Fibroblast of lung (primary cell): ENCODE measurements around the gene GPRIN2. TPM values are rescaled to one million over a fixed set of nuclear protein-coding genes. Genes with fewer than 3 reads are reported as not detected.
"Not testable (repeated sequence)": the region's sequence is repeated elsewhere in the genome, so short reads cannot be mapped to it uniquely, and the experiment has no call there.

Source experiments
- DNase-seq, 2 donors: peaks; one replicate each; pipeline versions ENCODE4 v3.0.0 to v3.0.0-alpha.2; 2010; ENCODE audit warnings: low read depth in 2 of 2
- H2AFZ ChIP-seq: 2 replicates; pipeline ENCODE4 v1.5.1; 2012; ENCODE audit warnings: low read length, control low read depth, inconsistent platforms
- H3K27ac ChIP-seq: 2 replicates; pipeline ENCODE4 v1.5.1; 2011; ENCODE audit warnings: low read length, control low read depth; ENCODE audit not compliant: insufficient read depth
- H3K27me3 ChIP-seq: 2 replicates; pipeline ENCODE4 v1.5.1; 2011; ENCODE audit warnings: mild to moderate bottlenecking, low read length; ENCODE audit not compliant: control insufficient read depth, insufficient read depth
- H3K36me3 ChIP-seq: 2 replicates; pipeline ENCODE4 v1.5.1; 2011; ENCODE audit warnings: low read length; ENCODE audit not compliant: control insufficient read depth, insufficient read depth
- H3K4me1 ChIP-seq: 2 replicates; pipeline ENCODE4 v1.5.1; 2011; ENCODE audit warnings: low read length; ENCODE audit not compliant: control insufficient read depth, insufficient read depth; ENCODE audit errors: extremely low read depth
- H3K4me2 ChIP-seq: 2 replicates; pipeline ENCODE4 v1.5.1; 2011; ENCODE audit warnings: low read length, control low read depth; ENCODE audit not compliant: insufficient read depth; ENCODE audit errors: extremely low read depth
- H3K4me3 ChIP-seq, 4 experiments: fragments of 200-600 bp in 1 of 4; sonication (generic) in 1 of 4; replicated peaks in 1 of 4; 2 replicates each; pipeline ENCODE4 v1.5.1; 2011 to 2016; ENCODE audit warnings: low read length in 4 of 4, low read depth in 3 of 4, mild to moderate bottlenecking in 3 of 4, control low read depth in 2 of 4, inconsistent platforms in 1 of 4, mixed read lengths in 1 of 4; ENCODE audit not compliant: insufficient read depth in 1 of 4; ENCODE audit errors: control extremely low read depth in 1 of 4
- H3K79me2 ChIP-seq: 2 replicates; pipeline ENCODE4 v1.5.1; 2012; ENCODE audit warnings: mild to moderate bottlenecking, low read length, inconsistent platforms; ENCODE audit not compliant: control insufficient read depth, insufficient read depth
- H3K9ac ChIP-seq: 2 replicates; pipeline ENCODE4 v1.5.1; 2011; ENCODE audit warnings: mild to moderate bottlenecking, low read length, control low read depth; ENCODE audit not compliant: insufficient read depth
- H3K9me3 ChIP-seq: 2 replicates; pipeline ENCODE4 v1.5.1; 2012; ENCODE audit warnings: low read depth, low read length; ENCODE audit not compliant: control insufficient read depth, insufficient read depth
- H4K20me1 ChIP-seq: 2 replicates; pipeline ENCODE4 v1.5.1; 2011; ENCODE audit warnings: low read length; ENCODE audit not compliant: control insufficient read depth, insufficient read depth; ENCODE audit errors: extremely low read depth
- CTCF ChIP-seq, 2 donors: IDR thresholded peaks in 1 of 2; conservative IDR thresholded peaks in 1 of 2; 1 replicate in 1 of 2; 2 replicates in 1 of 2; pipeline ENCODE4 v1.5.1; 2011 to 2012; ENCODE audit warnings: low read length in 2 of 2, control low read depth in 1 of 2, inconsistent platforms in 1 of 2, low read depth in 1 of 2, mild to moderate bottlenecking in 1 of 2
- EZH2 ChIP-seq: IDR thresholded peaks from 2 replicates; pipeline ENCODE4 v1.5.1; 2012; ENCODE audit warnings: low read length, control low read depth, mild to moderate bottlenecking; ENCODE audit errors: missing control alignments
- polyA minus RNA-seq: library from RNA; depleted of rRNA, polyadenylated mRNA; stranded (reverse); fragments of >200 nt; gene quantifications from 2 replicates; pipeline ENCODE4 v1.2.3, GENCODE V29; 2011; ENCODE audit warnings: low replicate concordance
- polyA plus RNA-seq, 2 donors: library from polyadenylated mRNA; depleted of rRNA in 1 of 2; stranded (reverse) in 1 of 2; unstranded in 1 of 2; fragments of >200 nt; gene quantifications; 2 replicates each; pipeline ENCODE4 v1.2.1, GENCODE V29; 2011 to 2012; ENCODE audit warnings: missing spikeins in 1 of 2
- total RNA-seq: library from RNA; depleted of rRNA; stranded (reverse); fragments of >200 nt; gene quantifications from 2 replicates; pipeline ENCODE4 v1.2.1, GENCODE V29; 2014

Gene GPRIN2
- total RNA-seq (not detected in 2 replicates), polyA plus RNA-seq (not detected in 2 replicates), polyA minus RNA-seq (not detected in 2 replicates)
- not detected in 2 replicates for polyA plus RNA-seq (2012)

DNA sequence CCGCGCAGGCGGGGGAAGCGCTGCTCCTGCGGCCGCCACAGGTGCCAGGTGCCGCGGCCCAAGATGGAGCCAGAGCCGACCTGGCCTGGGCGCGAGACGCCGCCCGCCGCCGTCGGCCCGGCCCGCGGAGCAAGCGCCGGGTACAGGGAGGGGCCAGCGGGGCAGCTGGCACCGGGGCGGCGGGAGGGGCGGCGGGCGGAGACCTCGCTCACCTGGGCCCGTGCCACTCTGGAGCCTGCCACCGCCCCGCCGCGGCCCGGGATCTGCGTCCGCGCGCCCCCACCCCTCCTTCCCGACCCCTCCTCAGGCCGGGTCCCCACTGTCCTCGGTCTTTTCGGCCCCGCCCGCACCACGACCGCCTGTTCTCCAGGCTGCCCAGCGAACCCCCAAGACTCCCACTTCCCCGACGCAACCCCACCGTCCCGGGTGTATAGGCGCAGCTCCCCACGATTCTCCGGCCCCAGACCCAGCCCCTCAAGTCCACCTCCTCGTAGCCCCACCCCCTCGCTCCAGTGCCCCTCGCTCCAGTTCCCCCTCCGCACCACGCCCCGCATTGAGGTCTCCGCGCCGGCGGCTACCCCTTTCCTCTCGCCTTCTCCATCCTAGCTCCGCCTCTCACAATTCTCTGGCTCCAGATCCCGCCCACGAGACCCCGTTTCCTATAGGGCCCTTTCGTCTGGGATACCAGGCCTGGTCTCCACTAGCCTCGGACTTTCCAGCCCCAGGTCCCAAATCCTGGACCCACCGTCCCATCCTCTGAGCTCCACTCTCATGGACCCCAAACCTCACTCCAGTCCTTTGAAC is at the start of gene GPRIN2:
GPRIN2 (minus strand) TSS at position 144 of the 804 bp plus-strand sequence. CDS start 5,922 bp downstream, outside the sequence.
- DNase-seq = no peak
- peaks cover 66% of the 10 kb centered on the region for H3K27me3 ChIP-seq

GRCh38 chr10:46600516-46600915 is 44.1 kb upstream of the GPRIN2 start:
- H4K20me1 ChIP-seq, H2AFZ ChIP-seq, H3K27ac ChIP-seq, DNase-seq, H3K79me2 ChIP-seq, H3K9me3 ChIP-seq, H3K9ac ChIP-seq, H3K4me3 ChIP-seq, H3K36me3 ChIP-seq, H3K4me2 ChIP-seq, H3K4me1 ChIP-seq, H3K27me3 ChIP-seq: not testable (repeated sequence)

More for the DNA sequence above, at the start of gene GPRIN2:
- Histone ChIP-seq H2AFZ (no peak within 1 kb of the TSS), H3K4me1 (no peaks in the 10 kb centered on the region), H4K20me1 (no peaks in the 10 kb centered on the region), H3K9me3 (no peaks in the 10 kb centered on the region), H3K27ac (no peak within 1 kb of the TSS), H3K9ac (no peak within 1 kb of the TSS), H3K4me2 (no peak within 1 kb of the TSS), H3K4me3 (no peak within 1 kb of the TSS), H3K79me2 (no peaks in the 10 kb centered on the region), H3K36me3 (no peaks in the 10 kb centered on the region)
- TF ChIP-seq EZH2 (peak; percentile 51), CTCF (conservative IDR thresholded peaks at IDR 0.05 in 1 of 2, IDR thresholded peaks at IDR 0.05 in 1 of 2; ENCODE audit: low read depth in 1 of 2, low read length in 2 of 2) (no peak)

DNA sequence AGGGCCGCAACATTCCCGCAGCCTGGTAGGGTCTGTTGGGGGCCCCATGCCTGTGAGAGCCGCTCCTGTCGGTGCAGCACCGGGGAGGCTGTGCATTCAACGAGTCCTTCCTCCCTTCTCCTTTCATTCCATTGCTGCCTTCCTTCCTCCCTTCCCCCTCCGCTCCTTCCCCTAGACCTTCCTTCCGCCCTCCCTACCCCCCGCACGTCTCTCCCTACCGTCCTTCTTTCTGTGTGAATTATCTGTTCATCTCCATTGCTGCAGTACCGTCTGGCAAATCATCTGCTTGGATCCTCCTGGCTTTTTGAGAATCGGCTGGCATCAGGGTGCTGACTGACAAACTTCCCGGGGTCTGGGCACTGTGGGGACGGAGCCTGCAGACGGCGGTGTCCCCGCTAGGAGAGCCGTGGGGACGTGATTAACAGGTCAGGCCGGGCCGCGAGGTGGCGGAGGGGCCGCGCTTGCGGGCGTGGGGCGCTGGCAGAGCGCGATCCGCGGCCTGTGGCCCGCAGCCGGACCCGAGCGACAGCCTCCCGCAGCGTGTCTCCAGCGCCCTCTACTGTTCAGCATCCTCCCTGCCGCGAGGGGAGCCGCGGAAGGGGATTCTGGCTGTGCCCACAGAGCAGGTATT is 41.3 kb upstream of the GPRIN2 start:
- H3K9ac ChIP-seq, DNase-seq, H4K20me1 ChIP-seq, H3K79me2 ChIP-seq, H3K27ac ChIP-seq, H3K27me3 ChIP-seq, H3K36me3 ChIP-seq, H3K4me2 ChIP-seq, H3K9me3 ChIP-seq, H3K4me1 ChIP-seq, H2AFZ ChIP-seq: not testable (repeated sequence)
- peak overlapping the region in 2 of 4 experiments; percentile 24 to 45 for H3K4me3 ChIP-seq

- DNase-seq, H3K9ac ChIP-seq, H3K27me3 ChIP-seq, H3K36me3 ChIP-seq, H3K79me2 ChIP-seq, H2AFZ ChIP-seq, H4K20me1 ChIP-seq, H3K4me3 ChIP-seq, H3K27ac ChIP-seq, H3K4me1 ChIP-seq, H3K4me2 ChIP-seq, H3K9me3 ChIP-seq: not testable (repeated sequence)
Observed at GRCh38 chr10:46596570-46596969, 40.1 kb upstream of the GPRIN2 start.

GRCh38 chr10:46594453-46595063 is 38.1 kb upstream of the GPRIN2 start:
- not testable (repeated sequence) for H3K9me3 ChIP-seq, H4K20me1 ChIP-seq, H3K9ac ChIP-seq, H3K27me3 ChIP-seq, H3K4me2 ChIP-seq, H3K4me3 ChIP-seq, H3K79me2 ChIP-seq, DNase-seq, H2AFZ ChIP-seq, H3K27ac ChIP-seq, H3K4me1 ChIP-seq, H3K36me3 ChIP-seq
